ENCODE measurements around the gene ZNF526. TPM values are rescaled to one million over a fixed set of nuclear protein-coding genes. Genes with fewer than 3 reads are reported as not detected.
A peak's percentile ranks its signal among the peaks of the same experiment; 100 is the strongest.

ZNF526 gene
- total RNA-seq, 2 experiments from 2014 or later: 5.0 to 6.2 TPM

GRCh38 chr19:42244347-42245220, 24.5 kb downstream of the ZNF526 start:
- ChIA-PET CTCF (interaction anchor here (0.6 to 3.3 kb wide), 18 partner anchors 9 to 112 kb away, joined by 3 to 30 read pairs (median 4); partner anchors contain the start of genes DEDD2, POU2F2 and ZNF526), POLR2A (interaction anchor here (0.7 to 4.2 kb wide), 16 partner anchors 9 to 385 kb away, joined by 3 to 59 read pairs (median 5); partner anchors contain the start of genes CIC, DEDD2, ERF and PAFAH1B3)
- H3K36me3 Mint-ChIP-seq (ENCODE audit: low read depth): peaks cover 13% of the 10 kb centered on the region
- peaks cover 46% of the 10 kb centered on the region for H3K4me1 Mint-ChIP-seq (ENCODE audit: low read depth)
- peaks cover 24% of the 10 kb centered on the region for H3K36me3 ChIP-seq (ENCODE audit: insufficient read depth, low read length)
- DNase-seq: peak; percentile 82 to 96 (median 88)
- intact Hi-C loops (cut with DNase I, micrococcal nuclease): loop anchor here (1.0 to 2.0 kb wide), 6 partner anchors 10 to 112 kb away; partner anchors contain the start of genes POU2F2 (in 2 of the 2) and ERF (in 1 of the 2)
- H3K9me3 ChIP-seq (ENCODE audit: control insufficient read depth in 1 of 2, insufficient read depth in 1 of 2, low read length in 2 of 2): no peaks in the 10 kb centered on the region
- ATAC-seq (ENCODE audit: poor library complexity): peak; percentile 41
- no peaks in the 10 kb centered on the region for H3K27me3 ChIP-seq (ENCODE audit: control insufficient read depth in 1 of 2, insufficient read depth in 2 of 2, low read length in 2 of 2)
- H3K27me3 Mint-ChIP-seq: no peaks in the 10 kb centered on the region
- H3K4me3 ChIP-seq (ENCODE audit: low read length): peak overlapping the region; percentile 83
- peak overlapping the region; percentile 95 for H3K4me3 Mint-ChIP-seq
- H3K4me1 ChIP-seq (ENCODE audit: insufficient read depth, low read length): peaks cover 50% of the 10 kb centered on the region
- peak overlapping the region; percentile 71 to 95 for H3K27ac ChIP-seq (ENCODE audit: low read depth in 1 of 2, low read length in 2 of 2)
- peak; percentile 73 for TF ChIP-seq CTCF (IDR thresholded peaks at IDR 0.05)
- peak overlapping the region; percentile 81 for H3K27ac Mint-ChIP-seq
- no peaks in the 10 kb centered on the region for H3K9me3 Mint-ChIP-seq

GRCh38 chr19:42245231-42245630, 25.1 kb downstream of the ZNF526 start:
- Histone ChIP-seq H3K4me3 (ENCODE audit: low read length) (no peak overlapping the region), H3K27me3 (ENCODE audit: control insufficient read depth in 1 of 2, insufficient read depth in 2 of 2, low read length in 2 of 2) (no peaks in the 10 kb centered on the region), H3K9me3 (ENCODE audit: control insufficient read depth in 1 of 2, insufficient read depth in 1 of 2, low read length in 2 of 2) (no peaks in the 10 kb centered on the region), H3K36me3 (ENCODE audit: insufficient read depth, low read length) (peaks cover 22% of the 10 kb centered on the region), H3K4me1 (ENCODE audit: insufficient read depth, low read length) (peaks cover 44% of the 10 kb centered on the region), H3K27ac (ENCODE audit: low read depth in 1 of 2, low read length in 2 of 2) (peak overlapping the region; percentile 71 to 95)
- peaks cover 10% of the 10 kb centered on the region for H3K36me3 Mint-ChIP-seq (ENCODE audit: low read depth)
- CTCF ChIA-PET: interaction anchor here (0.6 to 3.3 kb wide), 15 partner anchors 10 to 113 kb away, joined by 3 to 30 read pairs (median 4); partner anchors contain the start of genes POU2F2 and ZNF526
- H3K27ac Mint-ChIP-seq: peak overlapping the region; percentile 81
- no peak for TF ChIP-seq CTCF (IDR thresholded peaks at IDR 0.05)
- POLR2A ChIA-PET: interaction anchor here (0.6 to 4.2 kb wide), 13 partner anchors 8 to 112 kb away, joined by 3 to 59 read pairs (median 7); partner anchors contain the start of genes CIC, DEDD2, ERF and ZNF526
- ATAC-seq (ENCODE audit: poor library complexity): no peak
- no peaks in the 10 kb centered on the region for H3K9me3 Mint-ChIP-seq
- peak overlapping the region; percentile 95 for H3K4me3 Mint-ChIP-seq
- H3K27me3 Mint-ChIP-seq: no peaks in the 10 kb centered on the region
- DNase-seq: peak in 1 of 14 experiments; percentile 47
- peaks cover 46% of the 10 kb centered on the region for H3K4me1 Mint-ChIP-seq (ENCODE audit: low read depth)
- intact Hi-C loops (cut with DNase I, micrococcal nuclease): loop anchor here (1.0 to 2.0 kb wide), 3 partner anchors 9 to 112 kb away; partner anchors contain the start of gene POU2F2 (in 2 of the 2)

GRCh38 chr19:42246143-42246921, 26.2 kb downstream of the ZNF526 start:
- peaks cover 39% of the 10 kb centered on the region for H3K4me1 Mint-ChIP-seq (ENCODE audit: low read depth)
- Histone ChIP-seq H3K27me3 (ENCODE audit: control insufficient read depth in 1 of 2, insufficient read depth in 2 of 2, low read length in 2 of 2) (no peaks in the 10 kb centered on the region), H3K9me3 (ENCODE audit: control insufficient read depth in 1 of 2, insufficient read depth in 1 of 2, low read length in 2 of 2) (no peaks in the 10 kb centered on the region), H3K27ac (ENCODE audit: low read depth in 1 of 2, low read length in 2 of 2) (no peak overlapping the region), H3K4me3 (ENCODE audit: low read length) (no peak overlapping the region), H3K36me3 (ENCODE audit: insufficient read depth, low read length) (peaks cover 18% of the 10 kb centered on the region), H3K4me1 (ENCODE audit: insufficient read depth, low read length) (peaks cover 44% of the 10 kb centered on the region)
- intact Hi-C loops (cut with DNase I, micrococcal nuclease): no loop called here
- no peak for ATAC-seq (ENCODE audit: poor library complexity)
- TF ChIP-seq CTCF (IDR thresholded peaks at IDR 0.05): no peak
- ChIA-PET POLR2A (interaction anchor here (0.7 to 1.4 kb wide), 4 partner anchors 22 to 56 kb away, joined by 3 to 5 read pairs (median 3); partner anchors contain the start of genes PAFAH1B3 and PRR19), CTCF (interaction anchor here (0.6 to 3.3 kb wide), 4 partner anchors 24 to 114 kb away, joined by 3 to 30 read pairs (median 8); no protein-coding TSS in a partner anchor)
- peak in 2 of 14 experiments; percentile 39 to 58 for DNase-seq
- no peaks in the 10 kb centered on the region for H3K27me3 Mint-ChIP-seq
- H3K4me3 Mint-ChIP-seq: peak overlapping the region; percentile 63
- peaks cover 7% of the 10 kb centered on the region for H3K36me3 Mint-ChIP-seq (ENCODE audit: low read depth)
- H3K27ac Mint-ChIP-seq: peak overlapping the region; percentile 43
- H3K9me3 Mint-ChIP-seq: no peaks in the 10 kb centered on the region

All from CD4-positive, alpha-beta T cell (primary cell).